Neural crest cell (in vitro differentiated cells): Measurements from ENCODE around the gene NDUFAF8. TPM values are rescaled to one million over a fixed set of nuclear protein-coding genes. Genes with fewer than 3 reads are reported as not detected.

Experiments
- DNase-seq: peaks from one replicate; pipeline ENCODE4 v3.0.0; 2021; ENCODE audit warnings: low read depth, mixed read lengths, low spot score
- H3K27ac Mint-ChIP-seq: one replicate; pipeline ENCODE4 v1.8.0; 2021; ENCODE audit warnings: mild to moderate bottlenecking, mixed read lengths; ENCODE audit not compliant: unreplicated experiment
- H3K27me3 Mint-ChIP-seq: 2 replicates; pipeline ENCODE4 v1.8.0; 2021; ENCODE audit warnings: low read depth, mild to moderate bottlenecking, mixed read lengths
- H3K36me3 Mint-ChIP-seq: 2 replicates; pipeline ENCODE4 v1.8.0; 2021; ENCODE audit warnings: low read depth, mild to moderate bottlenecking, mixed read lengths
- H3K4me1 Mint-ChIP-seq: 2 replicates; pipeline ENCODE4 v1.8.0; 2021; ENCODE audit warnings: mixed read lengths
- H3K4me3 Mint-ChIP-seq: one replicate; pipeline ENCODE4 v1.8.0; 2021; ENCODE audit warnings: mild to moderate bottlenecking, mixed read lengths
- H3K9me3 Mint-ChIP-seq: 2 replicates; pipeline ENCODE4 v1.8.0; 2021; ENCODE audit warnings: mixed read lengths
- total RNA-seq: library from RNA; stranded (reverse); gene quantifications from 2 replicates; pipeline ENCODE4 v1.2.1, GENCODE V29; 2021
- TF ChIP-seq, protein P1 (sequence below): fragments of 200-600 bp; sonication (generic); conservative IDR thresholded peaks from 2 replicates; pipeline ENCODE4 v1.5.0; 2021; ENCODE audit warnings: antibody characterized with exemption, mild to moderate bottlenecking

The NDUFAF8 gene
- total RNA-seq, 1 donor from 2014 or later: 54.5 TPM

DNA sequence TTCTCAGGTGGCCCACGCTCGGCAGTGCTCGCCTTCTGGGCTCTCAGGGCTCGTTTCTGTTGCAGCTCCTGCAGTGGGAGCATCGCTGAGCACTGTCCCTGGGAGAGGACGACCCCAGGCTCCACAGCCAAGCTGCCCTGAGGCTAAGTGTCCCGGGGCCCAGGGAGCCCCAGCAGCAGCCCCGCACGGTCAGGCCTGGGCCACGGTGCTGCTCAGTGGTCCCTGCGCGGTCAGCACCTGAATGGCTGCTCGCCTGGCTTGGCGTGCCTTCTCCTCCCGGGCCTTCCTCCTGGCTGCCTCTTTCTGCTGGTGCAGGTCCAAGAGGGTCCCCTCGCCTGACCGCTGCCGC, 39.7 kb upstream of the NDUFAF8 start:
- peaks cover 4% of the 10 kb centered on the region for H3K4me1 Mint-ChIP-seq

DNA sequence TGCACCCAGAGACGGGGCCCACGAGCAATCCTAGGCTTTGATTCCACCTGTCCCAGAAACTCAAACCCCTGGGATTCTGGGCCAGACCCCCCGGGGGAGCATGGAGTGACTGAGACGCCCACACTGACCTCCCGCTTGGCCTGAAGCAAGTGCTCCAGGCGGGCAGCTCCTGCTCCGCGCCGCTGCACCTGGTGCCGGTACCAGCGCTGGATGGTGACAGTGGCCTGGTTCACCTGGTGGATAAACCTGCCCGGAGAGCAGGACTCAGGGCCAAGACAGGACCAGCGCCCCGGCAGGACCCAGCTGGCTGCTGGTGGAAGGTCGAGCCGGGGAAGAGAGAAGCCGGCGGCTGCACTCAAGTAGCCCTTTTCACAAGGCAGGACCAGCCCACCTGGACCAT, 38.9 kb upstream of the NDUFAF8 start:
- Mint-ChIP-seq H3K27ac (no peak overlapping the region), H3K36me3 (no peaks in the 10 kb centered on the region), H3K4me1 (peaks cover 4% of the 10 kb centered on the region), H3K9me3 (no peaks in the 10 kb centered on the region), H3K4me3 (no peak overlapping the region), H3K27me3 (no peaks in the 10 kb centered on the region)
- no peak for DNase-seq
- TF ChIP-seq, protein P1, sequence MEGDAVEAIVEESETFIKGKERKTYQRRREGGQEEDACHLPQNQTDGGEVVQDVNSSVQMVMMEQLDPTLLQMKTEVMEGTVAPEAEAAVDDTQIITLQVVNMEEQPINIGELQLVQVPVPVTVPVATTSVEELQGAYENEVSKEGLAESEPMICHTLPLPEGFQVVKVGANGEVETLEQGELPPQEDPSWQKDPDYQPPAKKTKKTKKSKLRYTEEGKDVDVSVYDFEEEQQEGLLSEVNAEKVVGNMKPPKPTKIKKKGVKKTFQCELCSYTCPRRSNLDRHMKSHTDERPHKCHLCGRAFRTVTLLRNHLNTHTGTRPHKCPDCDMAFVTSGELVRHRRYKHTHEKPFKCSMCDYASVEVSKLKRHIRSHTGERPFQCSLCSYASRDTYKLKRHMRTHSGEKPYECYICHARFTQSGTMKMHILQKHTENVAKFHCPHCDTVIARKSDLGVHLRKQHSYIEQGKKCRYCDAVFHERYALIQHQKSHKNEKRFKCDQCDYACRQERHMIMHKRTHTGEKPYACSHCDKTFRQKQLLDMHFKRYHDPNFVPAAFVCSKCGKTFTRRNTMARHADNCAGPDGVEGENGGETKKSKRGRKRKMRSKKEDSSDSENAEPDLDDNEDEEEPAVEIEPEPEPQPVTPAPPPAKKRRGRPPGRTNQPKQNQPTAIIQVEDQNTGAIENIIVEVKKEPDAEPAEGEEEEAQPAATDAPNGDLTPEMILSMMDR: no peak

More for the DNA sequence above, 39.7 kb upstream of the NDUFAF8 start:
- H3K4me3 Mint-ChIP-seq: no peak overlapping the region
- TF ChIP-seq, protein P1: no peak
- no peak for DNase-seq
- no peaks in the 10 kb centered on the region for H3K27me3 Mint-ChIP-seq
- H3K36me3 Mint-ChIP-seq: no peaks in the 10 kb centered on the region
- no peak overlapping the region for H3K27ac Mint-ChIP-seq
- no peaks in the 10 kb centered on the region for H3K9me3 Mint-ChIP-seq

DNA sequence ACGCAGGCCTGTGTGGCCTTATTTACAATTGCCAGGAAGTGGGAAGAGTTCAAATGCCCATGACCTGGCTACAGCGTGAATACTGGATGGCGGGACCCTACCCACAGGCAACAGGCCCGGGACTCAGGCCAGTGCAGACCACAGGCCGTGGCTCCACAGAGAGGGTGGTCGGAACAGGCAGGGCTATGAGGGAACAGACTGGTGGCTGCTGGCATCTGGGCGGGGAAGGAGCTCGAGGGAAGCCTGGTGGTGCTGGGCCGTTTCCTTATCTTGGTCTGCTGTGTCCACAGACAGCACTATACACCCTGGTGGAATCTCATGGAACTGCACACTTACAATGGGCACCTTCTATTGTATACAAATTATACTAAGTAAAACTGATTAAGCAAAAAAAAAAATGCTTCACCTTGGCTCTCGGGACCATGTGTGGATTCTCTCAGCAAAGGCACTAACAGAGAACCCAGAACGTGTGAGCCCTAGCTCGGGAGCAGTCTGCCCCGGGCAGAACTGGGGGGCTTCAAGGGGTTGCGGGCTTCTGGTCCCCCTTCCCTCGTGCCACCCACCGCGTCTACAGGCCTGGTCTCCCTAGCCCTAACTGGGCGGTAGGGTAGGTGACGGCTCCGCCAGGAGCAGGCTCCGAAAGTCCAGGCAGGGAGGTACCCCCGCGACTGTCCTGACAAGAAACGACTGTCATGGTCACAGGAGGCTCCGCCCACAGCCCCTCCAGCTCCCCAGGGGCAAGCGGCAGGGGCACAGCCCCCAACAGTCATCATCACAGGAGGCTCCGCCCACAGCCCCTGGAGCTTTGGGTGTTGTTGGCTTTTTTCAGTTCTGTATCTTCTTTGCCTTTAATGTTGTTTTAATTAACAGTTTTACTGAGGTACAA, 38.2 kb upstream of the NDUFAF8 start:
- Mint-ChIP-seq H3K9me3 (no peaks in the 10 kb centered on the region), H3K27ac (no peak overlapping the region), H3K4me1 (peaks cover 4% of the 10 kb centered on the region), H3K27me3 (no peaks in the 10 kb centered on the region), H3K4me3 (peak overlapping the region; percentile 4), H3K36me3 (no peaks in the 10 kb centered on the region)
- peak; percentile 65 for DNase-seq
- TF ChIP-seq, protein P1: peak; percentile 70

DNA sequence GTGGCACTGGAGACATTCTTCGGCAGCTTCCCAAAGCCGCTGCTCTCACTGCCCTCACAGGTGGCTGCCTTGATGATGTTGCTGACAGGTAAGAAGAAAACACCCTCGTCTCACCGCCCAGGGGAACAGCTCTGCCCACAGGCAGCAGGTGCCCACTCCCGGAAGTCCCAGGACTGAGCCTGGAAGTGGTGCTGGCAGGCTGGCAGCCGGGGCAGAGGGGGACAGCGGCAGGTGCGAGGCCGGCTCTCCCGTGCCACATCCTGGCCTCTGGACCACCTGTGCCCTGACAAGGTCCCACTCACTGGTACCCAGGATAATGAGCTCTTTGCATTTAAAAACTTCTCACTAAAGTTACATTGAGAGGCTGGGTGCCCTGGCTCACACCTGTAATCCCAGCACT, 36.8 kb upstream of the NDUFAF8 start:
- H3K4me1 Mint-ChIP-seq: peaks cover 4% of the 10 kb centered on the region
- H3K9me3 Mint-ChIP-seq: no peaks in the 10 kb centered on the region
- H3K27ac Mint-ChIP-seq: no peak overlapping the region
- no peak for DNase-seq
- H3K27me3 Mint-ChIP-seq: no peaks in the 10 kb centered on the region
- TF ChIP-seq, protein P1: no peak
- H3K4me3 Mint-ChIP-seq: no peak overlapping the region
- no peaks in the 10 kb centered on the region for H3K36me3 Mint-ChIP-seq

DNA sequence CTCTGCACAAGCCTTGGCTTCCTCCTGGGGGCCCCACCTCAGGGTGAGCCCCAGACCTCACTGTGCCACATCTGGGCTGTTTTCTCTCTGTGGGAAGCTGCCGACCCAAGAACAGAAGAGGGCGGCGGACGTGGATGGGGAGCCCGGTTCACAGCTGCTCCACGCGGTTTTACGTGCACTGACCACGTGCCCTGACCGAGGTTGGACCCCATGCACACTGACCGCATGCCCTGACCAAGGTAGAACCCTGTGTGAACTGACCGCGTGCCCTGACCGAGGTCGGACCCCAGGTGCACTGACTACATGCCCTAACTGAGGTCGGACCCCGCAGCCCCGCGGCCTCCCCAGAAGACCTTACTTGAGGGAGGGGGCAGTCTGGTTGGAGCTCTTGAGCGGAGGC, 36.0 kb upstream of the NDUFAF8 start:
- Mint-ChIP-seq H3K4me1 (peaks cover 4% of the 10 kb centered on the region), H3K9me3 (no peaks in the 10 kb centered on the region), H3K36me3 (no peaks in the 10 kb centered on the region), H3K27ac (no peak overlapping the region), H3K27me3 (no peaks in the 10 kb centered on the region), H3K4me3 (no peak overlapping the region)
- TF ChIP-seq, protein P1: no peak
- DNase-seq: no peak
